SK-N-SH (cell line): ENCODE data around the gene GLUL. TPM values are rescaled to one million over a fixed set of nuclear protein-coding genes. Genes with fewer than 3 reads are reported as not detected.

Experiments used
- CTCF ChIA-PET: fragments of 300-600, 350-600 bp; formaldehyde crosslinking; extraction: SDS; loops from one replicate; lab custom pipeline; 2021; lab: Yijun Ruan, JAX
- POLR2A ChIA-PET: fragments of 350-600 bp; sonication (Branson Sonifier 250); formaldehyde crosslinking; extraction: SDS; loops from one replicate; lab custom pipeline; 2020; ENCODE audit warnings: antibody characterized with exemption, inconsistent platforms; lab: Yijun Ruan, JAX
- DNase-seq: peaks from one replicate; pipeline ENCODE4 v3.0.0; 2012
- H2AFZ ChIP-seq: fragments of 200-600 bp; sonication (generic); 2 replicates; pipeline ENCODE4 v1.8.1; 2016; ENCODE audit warnings: antibody characterized with exemption, mild to moderate bottlenecking, low read depth
- H3F3A ChIP-seq: fragments of 200-600 bp; sonication (generic); replicated peaks from 2 replicates; pipeline ENCODE3; 2016; ENCODE audit warnings: antibody characterized with exemption, mild to moderate bottlenecking; ENCODE audit not compliant: insufficient read depth
- H3K27ac ChIP-seq, 2 experiments: fragments of 200-500 bp in 1 of 2; fragments of 200-600 bp in 1 of 2; sonication (Bioruptor generic) in 1 of 2; sonication (generic), shearing (Covaris generic) in 1 of 2; 2 replicates each; pipeline versions ENCODE4 v1.5.1 to v1.6.1; 2014 to 2016; ENCODE audit warnings: low read depth in 2 of 2, inconsistent platforms in 1 of 2, low read length in 1 of 2, mild to moderate bottlenecking in 1 of 2, mixed read lengths in 1 of 2
- H3K27me3 ChIP-seq: fragments of 200-600 bp; sonication (generic), shearing (Covaris generic); 2 replicates; pipeline ENCODE4 v1.6.1; 2016; ENCODE audit warnings: mixed run types; ENCODE audit not compliant: insufficient read depth
- H3K36me3 ChIP-seq, 2 experiments: fragments of 200-500 bp in 1 of 2; fragments of 200-600 bp in 1 of 2; sonication (Bioruptor generic) in 1 of 2; sonication (generic) in 1 of 2; replicated peaks in 1 of 2; 2 replicates each; pipeline versions ENCODE3 to v1.5.1; 2014 to 2016; ENCODE audit warnings: low read length in 1 of 2, mild to moderate bottlenecking in 1 of 2; ENCODE audit not compliant: insufficient read depth in 2 of 2, control insufficient read depth in 1 of 2
- H3K4me1 ChIP-seq, 2 experiments: fragments of 200-500 bp in 1 of 2; fragments of 200-600 bp in 1 of 2; sonication (Bioruptor generic) in 1 of 2; sonication (generic), shearing (Covaris generic) in 1 of 2; 2 replicates each; pipeline versions ENCODE4 v1.5.1 to v1.6.1; 2014 to 2016; ENCODE audit warnings: low read depth in 1 of 2, low read length in 1 of 2, mixed run types in 1 of 2; ENCODE audit not compliant: insufficient read depth in 2 of 2, control insufficient read depth in 1 of 2
- H3K4me2 ChIP-seq: fragments of 200-600 bp; sonication (generic), shearing (Covaris generic); 2 replicates; pipeline ENCODE4 v1.6.1; 2017; ENCODE audit warnings: mixed run types
- H3K4me3 ChIP-seq, 2 experiments: fragments of 200-500 bp in 1 of 2; fragments of 200-600 bp in 1 of 2; sonication (Bioruptor generic) in 1 of 2; sonication (generic), shearing (Covaris generic) in 1 of 2; 2 replicates each; pipeline versions ENCODE4 v1.5.1 to v1.8.1; 2014 to 2016; ENCODE audit warnings: low read depth in 2 of 2, inconsistent platforms in 1 of 2, low read length in 1 of 2, mild to moderate bottlenecking in 1 of 2, mixed read lengths in 1 of 2, moderate library complexity in 1 of 2
- H3K79me2 ChIP-seq: fragments of 200-600 bp; sonication (generic); 2 replicates; pipeline ENCODE4 v1.8.1; 2017; ENCODE audit warnings: mild to moderate bottlenecking; ENCODE audit not compliant: insufficient read depth
- H3K9ac ChIP-seq: fragments of 200-600 bp; sonication (generic); 2 replicates; pipeline ENCODE4 v1.6.1; 2017; ENCODE audit warnings: mixed run types
- H3K9me2 ChIP-seq: fragments of 200-600 bp; sonication (generic); 2 replicates; pipeline ENCODE4 v1.6.1; 2017; ENCODE audit warnings: mixed run types
- H3K9me3 ChIP-seq: fragments of 200-600 bp; sonication (generic); 2 replicates; pipeline ENCODE4 v1.6.1; 2017; ENCODE audit warnings: mixed run types, mild to moderate bottlenecking, moderate library complexity
- H4K20me1 ChIP-seq: fragments of 200-600 bp; sonication (generic); 2 replicates; pipeline ENCODE4 v1.6.1; 2017; ENCODE audit warnings: mild to moderate bottlenecking, mixed run types; ENCODE audit not compliant: insufficient read depth
- EP300 ChIP-seq, 2 experiments: IDR thresholded peaks; 2 replicates each; pipeline versions ENCODE4 v1.4.0 to v1.6.1; 2012; ENCODE audit warnings: borderline replicate concordance in 1 of 2, low read depth in 1 of 2, low read length in 1 of 2
- FOXM1 ChIP-seq: IDR thresholded peaks from 2 replicates; pipeline ENCODE4 v1.4.0; 2012; ENCODE audit warnings: low read depth, mild to moderate bottlenecking
- GABPA ChIP-seq: IDR thresholded peaks from 2 replicates; pipeline ENCODE4 v1.4.0; 2012; ENCODE audit warnings: low read depth, mild to moderate bottlenecking
- GATA2 ChIP-seq: sonication (generic); formaldehyde crosslinking; IDR thresholded peaks from 2 replicates; pipeline ENCODE4 v1.5.0; 2020; ENCODE audit warnings: mild to moderate bottlenecking, missing genetic modification reagents
- MEF2A ChIP-seq: IDR thresholded peaks from 2 replicates; pipeline ENCODE4 v1.4.0; 2012; ENCODE audit warnings: low read depth, borderline replicate concordance
- MXI1 ChIP-seq: IDR thresholded peaks from 2 replicates; pipeline ENCODE4 v1.6.1; 2012; ENCODE audit warnings: mild to moderate bottlenecking, low read depth, low read length, improper control_type of control experiment
- POLR2AphosphoS5 ChIP-seq: IDR thresholded peaks from 2 replicates; pipeline ENCODE4 v1.6.1; 2012; ENCODE audit warnings: low read depth, low read length
- RAD21 ChIP-seq: IDR thresholded peaks from 2 replicates; pipeline ENCODE4 v1.6.1; 2012; ENCODE audit warnings: mild to moderate bottlenecking, low read length
- RCOR1 ChIP-seq: fragments of 150-350 bp; IDR thresholded peaks from 2 replicates; pipeline ENCODE4 v1.6.1; 2017; ENCODE audit warnings: antibody characterized with exemption, low read length
- RFX5 ChIP-seq: IDR thresholded peaks from 2 replicates; pipeline ENCODE4 v1.6.1; 2012; ENCODE audit warnings: mild to moderate bottlenecking, improper control_type of control experiment, low read length
- RXRA ChIP-seq: IDR thresholded peaks from 2 replicates; pipeline ENCODE4 v1.4.0; 2012; ENCODE audit warnings: low read depth, mild to moderate bottlenecking, borderline replicate concordance
- SIN3A ChIP-seq: IDR thresholded peaks from 2 replicates; pipeline ENCODE4 v1.6.1; 2012; ENCODE audit warnings: low read depth, mild to moderate bottlenecking, low read length, moderate library complexity, borderline replicate concordance
- SMC3 ChIP-seq: IDR thresholded peaks from 2 replicates; pipeline ENCODE4 v1.6.1; 2012; ENCODE audit warnings: low read depth, low read length, improper control_type of control experiment
- TEAD4 ChIP-seq: IDR thresholded peaks from 2 replicates; pipeline ENCODE4 v1.4.0; 2012; ENCODE audit warnings: mild to moderate bottlenecking, borderline replicate concordance; ENCODE audit not compliant: insufficient read depth
- WGBS: methylation state at CpG from one replicate; pipeline ENCODE4 v1.1.6; 2017; ENCODE audit warnings: low lambda C conversion rate; 5-methylcytosine and 5-hydroxymethylcytosine counted together
- polyA plus RNA-seq, 3 experiments: library from polyadenylated mRNA; depleted of rRNA; stranded (reverse); fragments of >200 nt; gene quantifications; 2 replicates each; pipeline ENCODE4 v1.2.3, GENCODE V29; 2012
- TF ChIP-seq, protein P1 (sequence below): fragments of 200-600 bp; sonication (generic); IDR thresholded peaks from 2 replicates; pipeline ENCODE4 v1.6.1; 2017; ENCODE audit warnings: antibody characterized with exemption, mild to moderate bottlenecking, moderate library complexity
- TF ChIP-seq, protein P2 (sequence below): IDR thresholded peaks from 2 replicates; pipeline ENCODE4 v1.4.0; 2012; ENCODE audit warnings: low read depth, borderline replicate concordance
- TF ChIP-seq, protein P3 (sequence below): IDR thresholded peaks from 2 replicates; pipeline ENCODE4; 2012
- TF ChIP-seq, protein P4 (sequence below): IDR thresholded peaks from 2 replicates; pipeline ENCODE4 v1.4.0; 2012; ENCODE audit warnings: low read depth
- TF ChIP-seq, protein P5 (sequence below): IDR thresholded peaks from 2 replicates; pipeline ENCODE4 v1.6.1; 2012; ENCODE audit warnings: mild to moderate bottlenecking, low read depth, low read length, moderate library complexity

Gene GLUL
- polyA plus RNA-seq, 1 of the 3 experiments (the other 2 are of a cell fraction), result 107 TPM

GRCh38 chr1:182438326-182438725 is 46.7 kb upstream of the GLUL start:
- no peaks in the 10 kb centered on the region for H3F3A ChIP-seq
- H2AFZ ChIP-seq, result no peak overlapping the region
- H3K9me3 ChIP-seq, result no peaks in the 10 kb centered on the region
- H3K27ac ChIP-seq, result peak overlapping the region in 1 of 2 experiments; percentile 45; a peak in 1 of 4 replicates
- no peak for DNase-seq
- no peaks in the 10 kb centered on the region for H3K27me3 ChIP-seq
- ChIA-PET POLR2A (no interaction called here), CTCF (no interaction called here)
- no peaks in the 10 kb centered on the region for H4K20me1 ChIP-seq
- H3K9me2 ChIP-seq, result no peaks in the 10 kb centered on the region
- H3K79me2 ChIP-seq, result no peaks in the 10 kb centered on the region
- peaks cover 0 to 8% of the 10 kb centered on the region in 2 experiments; a peak in 1 of 4 replicates for H3K4me1 ChIP-seq
- H3K36me3 ChIP-seq, result no peaks in the 10 kb centered on the region
- no peak overlapping the region for H3K4me2 ChIP-seq
- no peak overlapping the region for H3K9ac ChIP-seq
- 19% methylated on average over 1 of the region's 1 CpG for WGBS
- no peak overlapping the region for H3K4me3 ChIP-seq
- TF ChIP-seq SIN3A (no peak), MEF2A (no peak), GABPA (no peak), MXI1 (no peak), RAD21 (no peak), EP300 (IDR thresholded peaks at IDR 0.05; ENCODE audit: borderline replicate concordance in 1 of 2, low read depth in 1 of 2, low read length in 1 of 2) (no peak), RXRA (no peak), POLR2AphosphoS5 (no peak), RFX5 (no peak), GATA2 (CRISPR knock-in tag) (no peak), RCOR1 (no peak), SMC3 (no peak), FOXM1 (no peak), TEAD4 (no peak)
- TF ChIP-seq, protein P1, sequence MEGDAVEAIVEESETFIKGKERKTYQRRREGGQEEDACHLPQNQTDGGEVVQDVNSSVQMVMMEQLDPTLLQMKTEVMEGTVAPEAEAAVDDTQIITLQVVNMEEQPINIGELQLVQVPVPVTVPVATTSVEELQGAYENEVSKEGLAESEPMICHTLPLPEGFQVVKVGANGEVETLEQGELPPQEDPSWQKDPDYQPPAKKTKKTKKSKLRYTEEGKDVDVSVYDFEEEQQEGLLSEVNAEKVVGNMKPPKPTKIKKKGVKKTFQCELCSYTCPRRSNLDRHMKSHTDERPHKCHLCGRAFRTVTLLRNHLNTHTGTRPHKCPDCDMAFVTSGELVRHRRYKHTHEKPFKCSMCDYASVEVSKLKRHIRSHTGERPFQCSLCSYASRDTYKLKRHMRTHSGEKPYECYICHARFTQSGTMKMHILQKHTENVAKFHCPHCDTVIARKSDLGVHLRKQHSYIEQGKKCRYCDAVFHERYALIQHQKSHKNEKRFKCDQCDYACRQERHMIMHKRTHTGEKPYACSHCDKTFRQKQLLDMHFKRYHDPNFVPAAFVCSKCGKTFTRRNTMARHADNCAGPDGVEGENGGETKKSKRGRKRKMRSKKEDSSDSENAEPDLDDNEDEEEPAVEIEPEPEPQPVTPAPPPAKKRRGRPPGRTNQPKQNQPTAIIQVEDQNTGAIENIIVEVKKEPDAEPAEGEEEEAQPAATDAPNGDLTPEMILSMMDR, result no peak
- TF ChIP-seq, protein P2, sequence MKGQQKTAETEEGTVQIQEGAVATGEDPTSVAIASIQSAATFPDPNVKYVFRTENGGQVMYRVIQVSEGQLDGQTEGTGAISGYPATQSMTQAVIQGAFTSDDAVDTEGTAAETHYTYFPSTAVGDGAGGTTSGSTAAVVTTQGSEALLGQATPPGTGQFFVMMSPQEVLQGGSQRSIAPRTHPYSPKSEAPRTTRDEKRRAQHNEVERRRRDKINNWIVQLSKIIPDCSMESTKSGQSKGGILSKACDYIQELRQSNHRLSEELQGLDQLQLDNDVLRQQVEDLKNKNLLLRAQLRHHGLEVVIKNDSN, result no peak
- TF ChIP-seq, protein P3, sequence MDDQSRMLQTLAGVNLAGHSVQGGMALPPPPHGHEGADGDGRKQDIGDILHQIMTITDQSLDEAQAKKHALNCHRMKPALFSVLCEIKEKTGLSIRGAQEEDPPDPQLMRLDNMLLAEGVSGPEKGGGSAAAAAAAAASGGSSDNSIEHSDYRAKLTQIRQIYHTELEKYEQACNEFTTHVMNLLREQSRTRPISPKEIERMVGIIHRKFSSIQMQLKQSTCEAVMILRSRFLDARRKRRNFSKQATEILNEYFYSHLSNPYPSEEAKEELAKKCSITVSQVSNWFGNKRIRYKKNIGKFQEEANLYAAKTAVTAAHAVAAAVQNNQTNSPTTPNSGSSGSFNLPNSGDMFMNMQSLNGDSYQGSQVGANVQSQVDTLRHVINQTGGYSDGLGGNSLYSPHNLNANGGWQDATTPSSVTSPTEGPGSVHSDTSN, result no peak
- TF ChIP-seq, protein P4, sequence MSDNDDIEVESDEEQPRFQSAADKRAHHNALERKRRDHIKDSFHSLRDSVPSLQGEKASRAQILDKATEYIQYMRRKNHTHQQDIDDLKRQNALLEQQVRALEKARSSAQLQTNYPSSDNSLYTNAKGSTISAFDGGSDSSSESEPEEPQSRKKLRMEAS, result no peak
- TF ChIP-seq, protein P5, sequence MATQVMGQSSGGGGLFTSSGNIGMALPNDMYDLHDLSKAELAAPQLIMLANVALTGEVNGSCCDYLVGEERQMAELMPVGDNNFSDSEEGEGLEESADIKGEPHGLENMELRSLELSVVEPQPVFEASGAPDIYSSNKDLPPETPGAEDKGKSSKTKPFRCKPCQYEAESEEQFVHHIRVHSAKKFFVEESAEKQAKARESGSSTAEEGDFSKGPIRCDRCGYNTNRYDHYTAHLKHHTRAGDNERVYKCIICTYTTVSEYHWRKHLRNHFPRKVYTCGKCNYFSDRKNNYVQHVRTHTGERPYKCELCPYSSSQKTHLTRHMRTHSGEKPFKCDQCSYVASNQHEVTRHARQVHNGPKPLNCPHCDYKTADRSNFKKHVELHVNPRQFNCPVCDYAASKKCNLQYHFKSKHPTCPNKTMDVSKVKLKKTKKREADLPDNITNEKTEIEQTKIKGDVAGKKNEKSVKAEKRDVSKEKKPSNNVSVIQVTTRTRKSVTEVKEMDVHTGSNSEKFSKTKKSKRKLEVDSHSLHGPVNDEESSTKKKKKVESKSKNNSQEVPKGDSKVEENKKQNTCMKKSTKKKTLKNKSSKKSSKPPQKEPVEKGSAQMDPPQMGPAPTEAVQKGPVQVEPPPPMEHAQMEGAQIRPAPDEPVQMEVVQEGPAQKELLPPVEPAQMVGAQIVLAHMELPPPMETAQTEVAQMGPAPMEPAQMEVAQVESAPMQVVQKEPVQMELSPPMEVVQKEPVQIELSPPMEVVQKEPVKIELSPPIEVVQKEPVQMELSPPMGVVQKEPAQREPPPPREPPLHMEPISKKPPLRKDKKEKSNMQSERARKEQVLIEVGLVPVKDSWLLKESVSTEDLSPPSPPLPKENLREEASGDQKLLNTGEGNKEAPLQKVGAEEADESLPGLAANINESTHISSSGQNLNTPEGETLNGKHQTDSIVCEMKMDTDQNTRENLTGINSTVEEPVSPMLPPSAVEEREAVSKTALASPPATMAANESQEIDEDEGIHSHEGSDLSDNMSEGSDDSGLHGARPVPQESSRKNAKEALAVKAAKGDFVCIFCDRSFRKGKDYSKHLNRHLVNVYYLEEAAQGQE, result no peak
- TF ChIP-seq, all 33 proteins: peak for 0
